ENCODE measurements around the gene PDE9A.

DNA sequence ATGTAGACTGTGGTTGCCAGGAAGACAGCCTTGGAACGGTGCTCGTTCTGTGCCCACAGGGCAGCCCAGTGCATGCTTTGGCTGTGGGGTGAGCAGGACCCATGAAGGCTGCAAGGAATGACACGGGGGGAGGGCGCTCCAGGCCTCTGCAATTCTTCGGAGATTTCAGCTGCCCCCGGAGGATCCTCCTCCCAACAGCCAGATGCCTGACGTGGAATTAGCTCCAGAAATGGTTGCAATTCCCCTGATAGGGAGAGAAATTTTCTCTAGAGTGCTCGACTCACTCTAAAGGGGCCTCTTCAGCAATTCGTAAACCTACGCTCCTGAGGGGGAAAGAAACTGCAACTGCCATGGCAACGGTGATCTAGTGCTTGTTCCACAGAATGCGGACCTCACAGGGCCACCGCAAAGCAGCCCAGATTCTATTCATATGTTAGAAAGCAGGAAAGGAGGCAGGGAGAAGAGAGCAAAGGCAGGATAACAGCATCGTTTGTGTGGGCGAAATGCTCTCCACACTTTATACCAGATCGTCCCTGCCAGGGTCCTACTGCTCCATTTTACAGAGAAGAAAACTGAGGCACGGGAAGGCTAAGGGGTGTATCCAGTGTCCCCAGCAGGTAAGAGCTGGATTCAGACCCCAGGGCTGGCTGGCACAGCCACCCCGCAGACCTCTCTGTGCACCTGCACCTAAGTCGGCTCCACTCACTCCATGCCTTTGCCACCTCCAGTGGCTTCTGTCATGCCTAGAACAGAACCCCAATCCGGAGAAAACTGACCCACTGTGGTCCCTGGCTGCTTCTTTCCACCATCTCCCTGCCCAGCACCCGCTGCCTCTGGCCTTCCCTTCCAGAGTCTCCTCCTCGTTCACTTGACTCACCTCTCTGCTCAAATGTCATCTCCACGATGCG is 11.9 kb upstream of the PDE9A start:
- TF ChIP-seq, protein P1, sequence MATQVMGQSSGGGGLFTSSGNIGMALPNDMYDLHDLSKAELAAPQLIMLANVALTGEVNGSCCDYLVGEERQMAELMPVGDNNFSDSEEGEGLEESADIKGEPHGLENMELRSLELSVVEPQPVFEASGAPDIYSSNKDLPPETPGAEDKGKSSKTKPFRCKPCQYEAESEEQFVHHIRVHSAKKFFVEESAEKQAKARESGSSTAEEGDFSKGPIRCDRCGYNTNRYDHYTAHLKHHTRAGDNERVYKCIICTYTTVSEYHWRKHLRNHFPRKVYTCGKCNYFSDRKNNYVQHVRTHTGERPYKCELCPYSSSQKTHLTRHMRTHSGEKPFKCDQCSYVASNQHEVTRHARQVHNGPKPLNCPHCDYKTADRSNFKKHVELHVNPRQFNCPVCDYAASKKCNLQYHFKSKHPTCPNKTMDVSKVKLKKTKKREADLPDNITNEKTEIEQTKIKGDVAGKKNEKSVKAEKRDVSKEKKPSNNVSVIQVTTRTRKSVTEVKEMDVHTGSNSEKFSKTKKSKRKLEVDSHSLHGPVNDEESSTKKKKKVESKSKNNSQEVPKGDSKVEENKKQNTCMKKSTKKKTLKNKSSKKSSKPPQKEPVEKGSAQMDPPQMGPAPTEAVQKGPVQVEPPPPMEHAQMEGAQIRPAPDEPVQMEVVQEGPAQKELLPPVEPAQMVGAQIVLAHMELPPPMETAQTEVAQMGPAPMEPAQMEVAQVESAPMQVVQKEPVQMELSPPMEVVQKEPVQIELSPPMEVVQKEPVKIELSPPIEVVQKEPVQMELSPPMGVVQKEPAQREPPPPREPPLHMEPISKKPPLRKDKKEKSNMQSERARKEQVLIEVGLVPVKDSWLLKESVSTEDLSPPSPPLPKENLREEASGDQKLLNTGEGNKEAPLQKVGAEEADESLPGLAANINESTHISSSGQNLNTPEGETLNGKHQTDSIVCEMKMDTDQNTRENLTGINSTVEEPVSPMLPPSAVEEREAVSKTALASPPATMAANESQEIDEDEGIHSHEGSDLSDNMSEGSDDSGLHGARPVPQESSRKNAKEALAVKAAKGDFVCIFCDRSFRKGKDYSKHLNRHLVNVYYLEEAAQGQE (IDR thresholded peaks at IDR 0.05; ENCODE audit: unreplicated experiment), result no peak
- TF ChIP-seq EZH2phosphoT487 (IDR thresholded peaks at IDR 0.05; ENCODE audit: unreplicated experiment), result no peak
